ENCODE measurements around the gene MT1X. TPM values are rescaled to one million over a fixed set of nuclear protein-coding genes. Genes with fewer than 3 reads are reported as not detected.
"Not testable (repeated sequence)": the region's sequence is repeated elsewhere in the genome, so short reads cannot be mapped to it uniquely, and the experiment has no call there.

The MT1X gene
- total RNA-seq, 1 donor from 2014 or later: 18.8 TPM

DNA sequence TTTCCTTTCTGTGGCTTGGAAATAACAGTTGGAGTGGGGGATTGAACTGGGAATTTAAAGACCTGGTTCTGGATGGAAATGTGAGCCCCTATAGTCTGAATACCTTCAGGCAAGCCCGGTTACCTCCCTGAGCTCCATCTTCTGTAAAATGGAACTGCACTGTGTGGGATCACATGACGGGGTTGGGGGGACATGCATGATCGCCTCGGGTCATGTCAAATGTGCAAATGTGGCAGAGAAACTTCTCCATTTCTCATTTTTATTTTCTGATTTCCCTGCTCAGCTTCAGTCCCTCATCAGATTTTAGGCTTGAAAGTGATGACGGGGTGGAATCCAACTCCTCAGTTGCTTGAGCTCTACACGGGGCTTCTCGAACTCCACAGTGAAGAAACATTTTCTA, 29.1 kb upstream of the MT1X start:
- TF ChIP-seq, protein P1, sequence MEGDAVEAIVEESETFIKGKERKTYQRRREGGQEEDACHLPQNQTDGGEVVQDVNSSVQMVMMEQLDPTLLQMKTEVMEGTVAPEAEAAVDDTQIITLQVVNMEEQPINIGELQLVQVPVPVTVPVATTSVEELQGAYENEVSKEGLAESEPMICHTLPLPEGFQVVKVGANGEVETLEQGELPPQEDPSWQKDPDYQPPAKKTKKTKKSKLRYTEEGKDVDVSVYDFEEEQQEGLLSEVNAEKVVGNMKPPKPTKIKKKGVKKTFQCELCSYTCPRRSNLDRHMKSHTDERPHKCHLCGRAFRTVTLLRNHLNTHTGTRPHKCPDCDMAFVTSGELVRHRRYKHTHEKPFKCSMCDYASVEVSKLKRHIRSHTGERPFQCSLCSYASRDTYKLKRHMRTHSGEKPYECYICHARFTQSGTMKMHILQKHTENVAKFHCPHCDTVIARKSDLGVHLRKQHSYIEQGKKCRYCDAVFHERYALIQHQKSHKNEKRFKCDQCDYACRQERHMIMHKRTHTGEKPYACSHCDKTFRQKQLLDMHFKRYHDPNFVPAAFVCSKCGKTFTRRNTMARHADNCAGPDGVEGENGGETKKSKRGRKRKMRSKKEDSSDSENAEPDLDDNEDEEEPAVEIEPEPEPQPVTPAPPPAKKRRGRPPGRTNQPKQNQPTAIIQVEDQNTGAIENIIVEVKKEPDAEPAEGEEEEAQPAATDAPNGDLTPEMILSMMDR (conservative IDR thresholded peaks at IDR 0.05): no peak
- H3K9me3 Mint-ChIP-seq: no peaks in the 10 kb centered on the region
- no peak for DNase-seq (ENCODE audit: low read depth, low spot score)
- no peak overlapping the region for H3K4me3 Mint-ChIP-seq
- no peaks in the 10 kb centered on the region for H3K36me3 Mint-ChIP-seq (ENCODE audit: low read depth)
- H3K4me1 Mint-ChIP-seq: peaks cover 5% of the 10 kb centered on the region
- H3K27me3 Mint-ChIP-seq (ENCODE audit: low read depth): peaks cover 84% of the 10 kb centered on the region
- no peak overlapping the region for H3K27ac Mint-ChIP-seq (ENCODE audit: unreplicated experiment)

DNA sequence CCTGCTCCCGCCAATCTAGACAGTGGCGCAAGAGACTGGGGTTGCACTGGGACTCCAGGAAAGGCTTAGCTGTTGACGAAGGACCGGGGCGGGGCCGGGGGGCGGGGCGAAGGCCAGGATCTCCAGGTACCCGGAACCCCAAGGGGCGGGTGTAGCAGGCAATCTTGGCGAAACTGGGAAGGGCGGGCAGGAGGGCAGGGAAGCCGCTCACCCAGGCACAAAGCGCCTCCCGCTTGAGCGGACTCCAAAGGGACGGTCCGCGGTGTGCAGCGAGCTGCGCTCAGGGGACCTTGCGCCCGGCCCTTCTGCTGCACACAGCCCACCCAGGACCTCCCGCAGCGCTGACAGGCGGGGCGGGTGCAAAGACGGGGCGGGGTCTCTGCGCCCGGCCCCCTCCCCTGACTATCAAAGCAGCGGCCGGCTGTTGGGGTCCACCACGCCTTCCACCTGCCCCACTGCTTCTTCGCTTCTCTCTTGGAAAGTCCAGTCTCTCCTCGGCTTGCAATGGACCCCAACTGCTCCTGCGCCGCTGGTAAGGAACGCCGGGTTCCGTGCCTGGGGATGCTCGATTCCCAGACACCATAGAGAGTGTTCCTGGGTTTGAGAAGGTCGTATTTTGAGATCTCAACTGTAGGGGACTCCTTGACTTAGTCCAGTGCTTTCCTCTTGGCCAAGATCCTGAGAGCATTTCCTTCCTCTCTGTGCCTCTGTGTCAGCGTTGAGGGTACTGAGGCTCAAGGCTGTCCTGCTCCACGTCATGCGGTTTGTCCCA, 24.5 kb upstream of the MT1X start, which contains the start of gene MT1F:
Gene MT1F, plus strand, starts transcription at position 405 of the 772 bp plus-strand sequence. Its CDS starts 100 bp downstream, at position 505.
- TF ChIP-seq, protein P1 (conservative IDR thresholded peaks at IDR 0.05): no peak
- Mint-ChIP-seq H3K36me3 (ENCODE audit: low read depth) (peaks cover 3% of the 10 kb centered on the region), H3K9me3 (no peaks in the 10 kb centered on the region), H3K4me1 (peaks cover 11% of the 10 kb centered on the region), H3K27ac (ENCODE audit: unreplicated experiment) (no peak within 1 kb of the TSS), H3K4me3 (peak within 1 kb of the TSS; percentile 86), H3K27me3 (ENCODE audit: low read depth) (peaks cover 87% of the 10 kb centered on the region)
- DNase-seq (ENCODE audit: low read depth, low spot score): peak; percentile 25

- peaks cover 86% of the 10 kb centered on the region for H3K27me3 Mint-ChIP-seq (ENCODE audit: low read depth)
- H3K36me3 Mint-ChIP-seq (ENCODE audit: low read depth): peaks cover 3% of the 10 kb centered on the region
- H3K4me3 Mint-ChIP-seq: peak overlapping the region; percentile 86
- TF ChIP-seq, protein P1 (conservative IDR thresholded peaks at IDR 0.05): no peak
- H3K9me3 Mint-ChIP-seq: no peaks in the 10 kb centered on the region
- no peak overlapping the region for H3K27ac Mint-ChIP-seq (ENCODE audit: unreplicated experiment)
- DNase-seq (ENCODE audit: low read depth, low spot score): no peak
- H3K4me1 Mint-ChIP-seq: peaks cover 14% of the 10 kb centered on the region
Observed at GRCh38 chr16:56658327-56658875, 23.9 kb upstream of the MT1X start.

DNA sequence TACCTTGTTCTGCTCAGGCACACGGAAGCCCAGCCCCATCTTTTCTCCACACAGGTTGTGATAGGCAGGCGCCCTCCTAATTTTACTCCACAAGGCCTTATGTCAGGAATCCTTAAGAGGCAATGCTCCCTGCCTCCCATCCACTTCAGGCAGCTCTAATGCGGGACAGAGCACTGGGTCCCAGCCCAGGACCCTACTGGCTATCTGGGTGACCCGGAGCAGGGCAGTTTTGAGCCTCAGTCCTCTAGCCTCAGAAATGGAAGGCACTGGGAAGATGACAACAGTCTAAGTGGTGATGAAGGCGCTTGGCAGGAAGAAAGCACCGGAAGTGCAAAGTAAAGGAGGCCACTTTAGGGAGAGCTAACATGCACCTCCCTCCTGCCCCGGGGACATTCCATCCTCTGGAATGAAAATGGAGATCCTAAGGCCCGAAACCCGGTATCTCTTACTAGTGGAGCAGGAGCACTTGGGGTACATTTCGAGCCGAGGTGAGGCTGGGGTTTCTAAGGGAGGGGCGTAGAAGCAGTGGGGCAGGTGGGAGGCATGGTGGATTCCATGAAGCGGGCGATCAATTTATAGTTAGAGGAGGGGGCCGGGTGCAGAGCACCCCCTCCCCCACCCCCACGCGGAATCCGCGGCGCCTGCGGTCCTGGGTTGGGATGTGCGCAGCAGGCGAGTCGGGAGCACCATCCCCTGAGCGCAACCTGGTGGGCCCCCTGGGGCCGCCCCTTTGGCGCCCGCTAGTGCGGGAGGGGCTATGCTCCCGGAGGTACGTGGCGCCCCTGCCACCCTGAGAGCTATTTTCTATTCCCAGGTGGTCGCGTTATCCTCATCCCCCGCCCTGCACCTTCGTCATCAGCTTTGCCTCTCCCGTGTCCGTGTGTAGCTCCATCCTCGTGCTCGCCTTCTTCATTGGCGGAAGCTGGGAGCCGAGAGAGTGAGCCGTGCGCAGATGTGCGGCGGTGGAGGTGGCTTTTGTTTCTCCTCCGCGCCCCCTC, 19.6 kb upstream of the MT1X start:
- H3K27me3 Mint-ChIP-seq (ENCODE audit: low read depth): peaks cover 99% of the 10 kb centered on the region
- DNase-seq (ENCODE audit: low read depth, low spot score): no peak
- H3K9me3 Mint-ChIP-seq: no peaks in the 10 kb centered on the region
- TF ChIP-seq, protein P1 (conservative IDR thresholded peaks at IDR 0.05): no peak
- H3K27ac Mint-ChIP-seq (ENCODE audit: unreplicated experiment): no peak overlapping the region
- H3K36me3 Mint-ChIP-seq (ENCODE audit: low read depth): peaks cover 3% of the 10 kb centered on the region
- no peak overlapping the region for H3K4me3 Mint-ChIP-seq
- H3K4me1 Mint-ChIP-seq: peaks cover 15% of the 10 kb centered on the region

GRCh38 chr16:56664506-56664905, 17.8 kb upstream of the MT1X start:
- Mint-ChIP-seq H3K9me3 (no peaks in the 10 kb centered on the region), H3K27me3 (ENCODE audit: low read depth) (peaks cover 98% of the 10 kb centered on the region), H3K36me3 (ENCODE audit: low read depth) (peaks cover 3% of the 10 kb centered on the region)

GRCh38 chr16:56665286-56666261, 16.7 kb upstream of the MT1X start:
- H3K4me1 Mint-ChIP-seq; H3K27ac Mint-ChIP-seq (ENCODE audit: unreplicated experiment); H3K36me3 Mint-ChIP-seq (ENCODE audit: low read depth); H3K4me3 Mint-ChIP-seq; H3K9me3 Mint-ChIP-seq; DNase-seq (ENCODE audit: low read depth, low spot score): not testable (repeated sequence)
- H3K27me3 Mint-ChIP-seq (ENCODE audit: low read depth): peaks cover 98% of the 10 kb centered on the region

More at GRCh38 chr16:56664506-56664905, 17.8 kb upstream of the MT1X start:
- H3K4me1 Mint-ChIP-seq: peaks cover 9% of the 10 kb centered on the region
- no peak overlapping the region for H3K4me3 Mint-ChIP-seq
- H3K27ac Mint-ChIP-seq (ENCODE audit: unreplicated experiment): no peak overlapping the region
- no peak for DNase-seq (ENCODE audit: low read depth, low spot score)
- TF ChIP-seq, protein P1 (conservative IDR thresholded peaks at IDR 0.05): no peak
